ENCODE measurements around the gene HNRNPU.

Gene HNRNPU

GRCh38 chr1:244850896-244851295 lies 13.4 kb downstream of the HNRNPU start:
- Histone ChIP-seq H3K4me3 (ENCODE audit: low read depth, low read length, poor library complexity, severe bottlenecking) (no peak overlapping the region), H3K27me3 (ENCODE audit: insufficient read depth, low read length) (no peaks in the 10 kb centered on the region), H4K20me1 (ENCODE audit: insufficient read depth, low read length) (no peaks in the 10 kb centered on the region), H2AFZ (ENCODE audit: low read length) (no peak overlapping the region), H3F3A (ENCODE audit: insufficient read depth, low read length) (peaks cover 5% of the 10 kb centered on the region; the same call in 1 of the 2 replicates), H3K9me2 (ENCODE audit: low read depth, low read length) (no peaks in the 10 kb centered on the region), H3K9ac (ENCODE audit: low read length) (no peak overlapping the region), H3K9me3 (ENCODE audit: low read length) (no peaks in the 10 kb centered on the region), H3K36me3 (ENCODE audit: insufficient read depth, low read length) (peaks cover 100% of the 10 kb centered on the region), H3K27ac (ENCODE audit: low read depth, low read length, poor library complexity, severe bottlenecking) (no peak overlapping the region), H3K79me2 (ENCODE audit: insufficient read depth, low read length) (peaks cover 10% of the 10 kb centered on the region; the same call in 1 of the 2 replicates), H3K4me2 (ENCODE audit: low read length) (no peak overlapping the region), H3K4me1 (ENCODE audit: insufficient read depth, low read length, severe bottlenecking) (no peaks in the 10 kb centered on the region)
- TF ChIP-seq EZH2 (IDR thresholded peaks at IDR 0.05; ENCODE audit: borderline replicate concordance, low read length) (no peak), CTCF (IDR thresholded peaks at IDR 0.05; ENCODE audit: low read length) (no peak)

GRCh38 chr1:244850099-244850852 lies 14.1 kb downstream of the HNRNPU start:
- H3K4me1 ChIP-seq (ENCODE audit: insufficient read depth, low read length, severe bottlenecking) = no peaks in the 10 kb centered on the region
- TF ChIP-seq EZH2 (IDR thresholded peaks at IDR 0.05; ENCODE audit: borderline replicate concordance, low read length) (no peak), CTCF (IDR thresholded peaks at IDR 0.05; ENCODE audit: low read length) (no peak)
- peaks cover 6% of the 10 kb centered on the region; the same call in 1 of the 2 replicates for H3K79me2 ChIP-seq (ENCODE audit: insufficient read depth, low read length)
- H3K27ac ChIP-seq (ENCODE audit: low read depth, low read length, poor library complexity, severe bottlenecking) = no peak overlapping the region
- H3K27me3 ChIP-seq (ENCODE audit: insufficient read depth, low read length) = no peaks in the 10 kb centered on the region
- no peaks in the 10 kb centered on the region for H4K20me1 ChIP-seq (ENCODE audit: insufficient read depth, low read length)
- H3K9me2 ChIP-seq (ENCODE audit: low read depth, low read length) = no peaks in the 10 kb centered on the region
- H3K36me3 ChIP-seq (ENCODE audit: insufficient read depth, low read length) = peaks cover 100% of the 10 kb centered on the region
- no peak overlapping the region for H3K4me3 ChIP-seq (ENCODE audit: low read depth, low read length, poor library complexity, severe bottlenecking)
- H3K9me3 ChIP-seq (ENCODE audit: low read length) = no peaks in the 10 kb centered on the region
- H3K9ac ChIP-seq (ENCODE audit: low read length) = no peak overlapping the region
- no peak overlapping the region for H2AFZ ChIP-seq (ENCODE audit: low read length)
- H3K4me2 ChIP-seq (ENCODE audit: low read length) = no peak overlapping the region
- peaks cover 5% of the 10 kb centered on the region; the same call in 1 of the 2 replicates for H3F3A ChIP-seq (ENCODE audit: insufficient read depth, low read length)

GRCh38 chr1:244849189-244849866 lies 15.0 kb downstream of the HNRNPU start:
- Histone ChIP-seq H3K9ac (ENCODE audit: low read length) (no peak overlapping the region), H3K27me3 (ENCODE audit: insufficient read depth, low read length) (no peaks in the 10 kb centered on the region), H3K4me3 (ENCODE audit: low read depth, low read length, poor library complexity, severe bottlenecking) (no peak overlapping the region), H3F3A (ENCODE audit: insufficient read depth, low read length) (peaks cover 5% of the 10 kb centered on the region; the same call in 1 of the 2 replicates), H3K27ac (ENCODE audit: low read depth, low read length, poor library complexity, severe bottlenecking) (no peak overlapping the region), H3K9me3 (ENCODE audit: low read length) (no peaks in the 10 kb centered on the region), H3K4me1 (ENCODE audit: insufficient read depth, low read length, severe bottlenecking) (no peaks in the 10 kb centered on the region), H3K36me3 (ENCODE audit: insufficient read depth, low read length) (peaks cover 100% of the 10 kb centered on the region), H3K9me2 (ENCODE audit: low read depth, low read length) (no peaks in the 10 kb centered on the region), H3K79me2 (ENCODE audit: insufficient read depth, low read length) (no peaks in the 10 kb centered on the region), H2AFZ (ENCODE audit: low read length) (no peak overlapping the region), H3K4me2 (ENCODE audit: low read length) (no peak overlapping the region), H4K20me1 (ENCODE audit: insufficient read depth, low read length) (no peaks in the 10 kb centered on the region)
- no peak for TF ChIP-seq CTCF (IDR thresholded peaks at IDR 0.05; ENCODE audit: low read length)
- no peak for TF ChIP-seq EZH2 (IDR thresholded peaks at IDR 0.05; ENCODE audit: borderline replicate concordance, low read length)

Measured in OCI-LY1 (cell line).